GM12874 (cell line): ENCODE measurements around the gene ZNF175.
"Not testable (repeated sequence)": the region's sequence is repeated elsewhere in the genome, so short reads cannot be mapped to it uniquely, and the experiment has no call there.

Experiments used
- TF ChIP-seq, protein P1 (sequence below): IDR thresholded peaks from 2 replicates; pipeline ENCODE4 v1.5.1; 2011; ENCODE audit warnings: low read depth, mild to moderate bottlenecking, control low read depth, low read length, moderate library complexity; ENCODE audit not compliant: insufficient read depth

ZNF175 gene

DNA sequence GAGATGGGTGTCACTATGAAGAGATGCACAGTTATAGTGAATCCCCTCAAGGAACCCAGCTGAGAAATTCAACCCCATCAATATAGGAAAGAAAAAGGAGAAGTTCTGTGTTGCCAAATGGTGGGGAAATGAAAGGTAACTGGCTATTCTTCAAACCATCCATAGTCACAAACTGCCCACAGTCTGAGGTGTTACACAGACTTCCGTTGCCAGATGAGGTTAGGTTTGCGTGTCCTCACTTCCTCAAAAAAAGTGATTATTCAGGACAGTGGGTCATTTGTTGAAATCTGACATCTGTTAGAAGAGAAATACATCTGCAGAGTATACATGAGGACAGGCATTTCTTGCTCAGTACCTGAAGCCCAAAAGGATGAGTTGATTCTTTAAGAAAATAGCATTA lies 50.1 kb downstream of the ZNF175 start:
- TF ChIP-seq, protein P1, sequence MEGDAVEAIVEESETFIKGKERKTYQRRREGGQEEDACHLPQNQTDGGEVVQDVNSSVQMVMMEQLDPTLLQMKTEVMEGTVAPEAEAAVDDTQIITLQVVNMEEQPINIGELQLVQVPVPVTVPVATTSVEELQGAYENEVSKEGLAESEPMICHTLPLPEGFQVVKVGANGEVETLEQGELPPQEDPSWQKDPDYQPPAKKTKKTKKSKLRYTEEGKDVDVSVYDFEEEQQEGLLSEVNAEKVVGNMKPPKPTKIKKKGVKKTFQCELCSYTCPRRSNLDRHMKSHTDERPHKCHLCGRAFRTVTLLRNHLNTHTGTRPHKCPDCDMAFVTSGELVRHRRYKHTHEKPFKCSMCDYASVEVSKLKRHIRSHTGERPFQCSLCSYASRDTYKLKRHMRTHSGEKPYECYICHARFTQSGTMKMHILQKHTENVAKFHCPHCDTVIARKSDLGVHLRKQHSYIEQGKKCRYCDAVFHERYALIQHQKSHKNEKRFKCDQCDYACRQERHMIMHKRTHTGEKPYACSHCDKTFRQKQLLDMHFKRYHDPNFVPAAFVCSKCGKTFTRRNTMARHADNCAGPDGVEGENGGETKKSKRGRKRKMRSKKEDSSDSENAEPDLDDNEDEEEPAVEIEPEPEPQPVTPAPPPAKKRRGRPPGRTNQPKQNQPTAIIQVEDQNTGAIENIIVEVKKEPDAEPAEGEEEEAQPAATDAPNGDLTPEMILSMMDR: no peak

DNA sequence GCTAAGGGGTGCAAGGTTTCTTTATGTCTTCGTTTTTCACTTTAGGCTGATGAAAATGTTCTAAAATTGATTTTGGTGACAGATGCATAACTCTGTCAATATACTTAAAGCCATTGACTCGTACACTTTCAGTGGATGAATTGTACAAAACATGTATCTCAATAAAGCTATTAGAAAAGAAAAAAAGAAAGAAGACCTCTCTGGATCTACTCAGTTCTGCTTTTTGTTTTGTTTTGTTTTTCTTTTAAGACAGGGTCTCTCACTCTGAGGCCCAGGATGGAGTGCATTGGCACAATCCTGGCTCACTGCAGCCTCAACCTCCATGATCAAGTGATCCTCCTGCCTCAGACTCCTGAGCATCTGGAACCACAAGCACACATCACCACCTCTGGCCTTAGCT lies 55.6 kb downstream of the ZNF175 start:
- TF ChIP-seq, protein P1: no peak

DNA sequence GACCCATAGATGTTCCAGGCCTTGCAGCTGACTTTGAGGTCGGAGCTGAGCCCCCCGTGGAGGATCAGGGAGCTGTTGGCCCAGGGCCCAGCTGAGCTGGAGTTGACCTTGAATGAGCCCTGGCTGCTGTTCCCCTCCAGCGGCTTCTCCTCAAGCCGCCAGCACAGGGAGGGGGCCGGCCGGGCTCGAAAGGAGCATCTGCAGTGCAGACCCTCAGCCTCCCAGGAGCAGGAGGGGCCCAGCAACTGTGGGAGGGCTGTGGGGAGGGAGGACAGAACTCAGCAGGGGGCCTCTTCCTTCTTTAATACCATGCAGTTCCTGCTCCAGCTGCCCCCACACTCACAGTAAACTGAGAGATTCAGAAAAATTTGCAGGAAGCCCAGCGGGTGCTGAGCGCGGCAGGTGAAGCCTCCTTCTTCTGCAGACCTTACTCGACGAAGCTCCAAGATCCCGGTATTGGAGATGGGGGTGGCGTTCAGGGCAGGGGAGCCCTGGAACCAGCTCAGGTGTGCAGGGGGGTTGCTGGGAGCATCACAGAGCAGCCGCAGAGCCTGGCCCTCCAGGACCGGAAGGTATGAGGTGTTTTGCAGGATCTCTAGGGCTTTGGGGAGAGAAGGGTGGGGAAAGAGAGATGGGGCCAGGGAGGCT lies 56.5 kb downstream of the ZNF175 start:
- TF ChIP-seq, protein P1: no peak

GRCh38 chr19:51628153-51628939 lies 57.3 kb downstream of the ZNF175 start:
- TF ChIP-seq, protein P1: no peak

DNA sequence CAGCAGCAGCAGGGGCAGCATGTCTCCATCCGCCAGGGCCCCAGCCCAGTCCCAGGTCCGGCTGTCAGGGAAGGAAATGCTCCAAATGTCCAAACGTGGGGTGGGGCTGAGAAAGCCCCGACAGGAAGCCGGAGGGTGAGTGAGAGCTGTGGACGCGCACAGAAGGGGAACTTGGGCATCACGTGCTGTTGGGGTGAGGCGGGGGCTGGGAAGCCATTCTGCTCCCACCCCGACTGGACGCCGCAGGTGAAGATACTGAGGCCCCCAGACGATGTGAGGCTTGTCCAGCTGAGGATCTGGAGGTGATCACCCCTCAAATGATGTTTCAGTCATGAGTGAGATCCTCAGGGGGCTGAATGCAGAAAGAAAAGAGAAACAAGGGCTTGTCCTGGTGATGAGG lies 59.2 kb downstream of the ZNF175 start, which contains the start of gene SIGLEC5:
SIGLEC5 (minus strand) TSS at position 87 of the 400 bp plus-strand sequence; CDS start at position 21, 66 bp downstream.
- TF ChIP-seq, protein P1: not testable (repeated sequence)

GRCh38 chr19:51632126-51632525 lies 61.0 kb downstream of the ZNF175 start:
- TF ChIP-seq, protein P1: no peak

DNA sequence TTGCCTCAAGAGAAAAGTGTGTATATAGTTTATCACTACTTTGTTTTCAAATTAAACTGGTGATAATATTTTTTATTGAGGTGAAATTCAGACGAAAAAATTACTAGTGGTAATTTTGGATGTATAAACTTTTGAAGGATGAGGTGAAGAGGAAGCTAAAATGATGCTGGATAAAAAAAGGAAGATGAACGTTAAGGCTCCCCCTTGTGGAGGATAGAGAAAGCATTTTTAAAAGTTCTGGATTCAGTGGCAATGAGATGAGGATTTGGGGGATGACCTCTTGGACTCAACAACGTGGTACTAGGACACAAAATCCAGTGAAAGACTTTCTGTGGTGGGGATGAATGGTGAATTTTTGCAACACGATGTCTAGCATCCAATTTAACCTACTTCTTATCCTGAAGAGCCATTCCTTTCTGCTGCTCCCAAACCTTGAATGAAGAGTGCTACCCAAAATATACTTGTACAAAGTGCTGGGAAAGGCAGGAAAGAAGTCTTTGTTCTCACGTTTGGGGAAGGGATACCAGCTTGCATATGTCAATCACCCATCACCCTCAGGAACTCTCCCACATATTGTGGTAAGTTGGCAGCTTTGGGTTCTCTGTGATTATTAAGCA lies 66.4 kb downstream of the ZNF175 start:
- TF ChIP-seq, protein P1: peak; percentile 46; the same call in 1 of the 2 replicates
